Measurements from ENCODE around the gene CNTN3.

DNA sequence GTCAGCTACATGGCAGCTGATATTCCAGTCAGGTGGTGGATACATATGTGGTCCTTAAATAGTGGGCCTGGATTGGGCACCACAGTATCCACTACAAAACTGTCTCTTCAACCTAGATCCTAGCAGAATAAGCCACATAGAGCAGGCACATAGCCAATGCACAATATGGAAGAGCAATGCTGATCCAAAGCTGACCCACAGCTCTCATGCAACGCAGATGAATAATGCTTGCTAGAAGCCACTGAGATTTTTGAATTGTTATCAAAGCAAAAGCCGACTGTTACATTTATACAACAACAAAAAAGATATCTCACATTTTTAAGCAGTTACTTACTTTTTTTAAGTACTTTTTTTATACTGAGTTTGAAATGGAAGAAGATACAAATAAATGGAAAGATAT, 11.2 kb downstream of the CNTN3 start:
- TF ChIP-seq POLR2A (IDR thresholded peaks at IDR 0.05; ENCODE audit: low read depth, low read length) (no peak), POLR2AphosphoS5 (IDR thresholded peaks at IDR 0.05; ENCODE audit: low read depth, low read length) (no peak), TAF1 (IDR thresholded peaks at IDR 0.05; ENCODE audit: borderline replicate concordance, low read depth, low read length) (no peak)

All from GM12892 (cell line).